Panc1 (cell line): ENCODE data around the gene ORC3. TPM values are rescaled to one million over a fixed set of nuclear protein-coding genes. Genes with fewer than 3 reads are reported as not detected.
A peak's percentile ranks its signal among the peaks of the same experiment; 100 is the strongest.

Experiments used
- ATAC-seq: fragments of 200-7000 bp; cut with Tn5 transposase; 2 replicates; pipeline ENCODE4 v1.9.1; 2020; ENCODE audit warnings: mild to moderate bottlenecking, moderate library complexity
- Bru-seq: library from RNA; stranded (reverse); fragments of 400-500 nt; gene quantifications from one replicate; lab custom pipeline; 2021; lab: Mats Ljungman, UMichigan
- BruChase-seq, 2 experiments: library from RNA; stranded (reverse); fragments of 400-500 nt; gene quantifications; one replicate each; lab custom pipeline; 2021; lab: Mats Ljungman, UMichigan
- BruUV-seq: library from RNA; stranded (reverse); fragments of 400-500 nt; replicated peaks from 2 replicates; lab custom pipeline; 2021; lab: Mats Ljungman, UMichigan
- CTCF ChIA-PET: fragments of 300-600 bp; sonication (Branson Sonifier 250); formaldehyde crosslinking; loops from one replicate; lab custom pipeline; 2022; ENCODE audit warnings: antibody characterized with exemption; lab: Charles Lee
- POLR2A ChIA-PET: fragments of 300-600 bp; sonication (Branson Sonifier 250); formaldehyde crosslinking; loops from one replicate; lab custom pipeline; 2022; ENCODE audit warnings: antibody characterized with exemption; lab: Charles Lee
- DNase-seq: peaks from one replicate; pipeline ENCODE4 v3.0.0-alpha.2; 2010; ENCODE audit warnings: low read depth, low spot score
- H3K27ac ChIP-seq: 2 replicates; pipeline ENCODE4 v1.5.1; 2011; ENCODE audit warnings: mild to moderate bottlenecking, low read length, inconsistent platforms
- H3K27me3 ChIP-seq: fragments of 200-500 bp; sonication (Bioruptor generic); 2 replicates; pipeline ENCODE4 v1.6.0; 2014; ENCODE audit warnings: low read length, inconsistent platforms; ENCODE audit not compliant: control insufficient read depth, insufficient read depth
- H3K36me3 ChIP-seq: fragments of 200-500 bp; sonication (Bioruptor generic); 2 replicates; pipeline ENCODE4 v1.5.1; 2014; ENCODE audit warnings: inconsistent platforms, mild to moderate bottlenecking, low read length, moderate library complexity; ENCODE audit not compliant: control insufficient read depth, insufficient read depth
- H3K4me1 ChIP-seq: 2 replicates; pipeline ENCODE4 v1.5.1; 2011; ENCODE audit warnings: inconsistent platforms, mild to moderate bottlenecking, low read length, moderate library complexity; ENCODE audit not compliant: control insufficient read depth, insufficient read depth
- H3K4me3 ChIP-seq, 2 experiments: 2 replicates each; pipeline ENCODE4 v1.5.1; 2011 to 2012; ENCODE audit warnings: low read depth in 2 of 2, low read length in 2 of 2, mild to moderate bottlenecking in 2 of 2, inconsistent platforms in 1 of 2, moderate library complexity in 1 of 2
- H3K9me3 ChIP-seq: fragments of 200-500 bp; sonication (Bioruptor generic); 2 replicates; pipeline ENCODE4 v1.5.1; 2014; ENCODE audit warnings: low read depth, mild to moderate bottlenecking, inconsistent platforms, low read length, moderate library complexity; ENCODE audit not compliant: control insufficient read depth, insufficient read depth
- POLR2AphosphoS5 ChIP-seq: IDR thresholded peaks from 2 replicates; pipeline ENCODE4 v1.6.1; 2012; ENCODE audit warnings: mild to moderate bottlenecking, low read depth, low read length, moderate library complexity
- SIN3A ChIP-seq: IDR thresholded peaks from 2 replicates; pipeline ENCODE4 v1.6.1; 2012; ENCODE audit warnings: low read depth, mild to moderate bottlenecking, low read length, moderate library complexity, borderline replicate concordance; ENCODE audit not compliant: insufficient read depth
- TCF7L2 ChIP-seq: IDR thresholded peaks from 2 replicates; pipeline ENCODE4 v1.6.1; 2011; ENCODE audit warnings: mild to moderate bottlenecking, low read depth, low read length, inconsistent platforms
- in situ Hi-C: cut with HindIII; loops from 2 replicates; pipeline ENCODE4 v1.10.0; 2016; ENCODE audit warnings: low sequenced_read_pairs, low pct_unique_long_range_greater_than_20kb
- intact Hi-C: fragments of 100-400 bp; cut with micrococcal nuclease; formaldehyde crosslinking; loops from one replicate; pipeline ENCODE4 v1.10.0; 2022; ENCODE audit not compliant: unreplicated experiment
- long read RNA-seq: library from polyadenylated mRNA; unstranded; transcript quantifications from one replicate; pipeline ENCODE4 v2.0.0, GENCODE V29; 2021; ENCODE audit not compliant: unreplicated experiment
- polyA plus RNA-seq: library from polyadenylated mRNA; unstranded; fragments of >200 nt; gene quantifications from one replicate; pipeline ENCODE4 v1.2.1, GENCODE V29; 2012; ENCODE audit warnings: missing spikeins; ENCODE audit not compliant: insufficient read length
- total RNA-seq: library from RNA; stranded (reverse); gene quantifications from one replicate; pipeline ENCODE4 v1.2.1, GENCODE V29; 2021; ENCODE audit not compliant: unreplicated experiment
- TF ChIP-seq, protein P1 (sequence below): fragments of 450-650 bp; IDR thresholded peaks from 2 replicates; pipeline ENCODE4 v1.5.1; 2017; ENCODE audit warnings: mild to moderate bottlenecking
- TF ChIP-seq, protein P2 (sequence below), 2 experiments: IDR thresholded peaks; 2 replicates each; pipeline ENCODE4 v1.6.1; 2011 to 2012; ENCODE audit warnings: low read depth in 2 of 2, control low read depth in 1 of 2, low read length in 1 of 2, mild to moderate bottlenecking in 1 of 2, moderate library complexity in 1 of 2; ENCODE audit not compliant: insufficient read depth in 1 of 2

ORC3 gene
- total RNA-seq (36.9 TPM), Bru-seq, nascent RNA (percentile 80 among the genes with signal in this experiment), BruChase-seq, experiment 1, labeled RNA remaining after a 2-hour chase (percentile 72 among the genes with signal in this experiment), BruChase-seq, experiment 2, labeled RNA remaining after a 6-hour chase (percentile 73 among the genes with signal in this experiment)
- polyA plus RNA-seq, result 19.1 TPM
- long read RNA-seq, transcript ORC3-201 (20 exons, 2,501 nt), result minor isoform, 29 of 100 reads
- long read RNA-seq, transcript ORC3-202 (20 exons, 2,512 nt), result major isoform, 32 of 100 reads
- long read RNA-seq, partial matches to known transcripts, result 13 of 100 reads
- long read RNA-seq, other reads (novel, unspliced or antisense), result 25 of 100 reads

DNA sequence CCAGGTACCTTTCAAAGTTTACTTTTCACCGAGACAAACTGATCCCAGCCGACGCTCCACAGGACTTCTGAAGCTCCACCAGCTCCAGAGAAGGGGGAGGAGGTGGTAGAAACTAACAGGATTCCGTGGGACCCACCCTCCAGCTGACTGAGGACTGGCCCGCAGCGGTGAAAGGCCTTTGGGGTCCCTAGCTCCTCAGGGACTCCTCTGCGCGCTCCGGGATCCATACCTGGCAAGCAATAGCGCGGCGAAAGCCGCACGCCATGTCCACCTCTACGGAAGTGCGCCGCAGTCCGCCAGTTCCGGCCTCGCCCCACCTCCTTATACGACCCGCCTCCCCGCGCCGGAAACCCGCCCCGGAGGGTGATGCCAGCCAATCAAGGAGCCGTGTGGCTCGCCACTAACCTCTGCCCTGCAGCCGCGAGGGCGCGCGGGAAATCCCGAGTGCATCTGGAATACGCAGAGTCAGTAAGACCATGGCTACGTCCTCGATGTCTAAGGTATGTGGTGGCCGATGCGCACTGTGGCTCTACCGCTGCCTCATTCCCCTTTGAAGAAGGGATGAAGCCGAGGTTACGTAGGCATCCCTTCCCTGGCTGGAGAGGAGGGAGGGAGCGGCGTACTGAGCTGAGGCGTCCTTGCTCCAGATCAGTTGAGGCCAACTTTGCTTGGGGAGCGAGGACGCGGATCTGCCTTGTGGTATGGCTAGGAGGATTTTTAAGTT, at the start of gene ORC3, which contains the start of gene RARS2:
Gene ORC3, plus strand, starts transcription at position 443 of the 724 bp plus-strand sequence. Its CDS starts 34 bp downstream, at position 477.
Gene RARS2, minus strand, starts transcription at position 295 of the 724 bp plus-strand sequence. Its CDS starts 30 bp downstream, at position 265.
- Histone ChIP-seq H3K9me3 (no peaks in the 10 kb centered on the region), H3K4me3 (peak within 1 kb of the TSS; percentile 95 to 100), H3K27me3 (no peaks in the 10 kb centered on the region), H3K27ac (peak within 1 kb of the TSS; percentile 98), H3K36me3 (peaks cover 14% of the 10 kb centered on the region), H3K4me1 (peaks cover 4% of the 10 kb centered on the region; the same call in 1 of the 2 replicates)
- intact Hi-C loops, result no loop called here
- BruUV-seq, result no TSS peak
- in situ Hi-C loops, result no loop called here
- CTCF ChIA-PET, result no interaction called here
- TF ChIP-seq, protein P1, sequence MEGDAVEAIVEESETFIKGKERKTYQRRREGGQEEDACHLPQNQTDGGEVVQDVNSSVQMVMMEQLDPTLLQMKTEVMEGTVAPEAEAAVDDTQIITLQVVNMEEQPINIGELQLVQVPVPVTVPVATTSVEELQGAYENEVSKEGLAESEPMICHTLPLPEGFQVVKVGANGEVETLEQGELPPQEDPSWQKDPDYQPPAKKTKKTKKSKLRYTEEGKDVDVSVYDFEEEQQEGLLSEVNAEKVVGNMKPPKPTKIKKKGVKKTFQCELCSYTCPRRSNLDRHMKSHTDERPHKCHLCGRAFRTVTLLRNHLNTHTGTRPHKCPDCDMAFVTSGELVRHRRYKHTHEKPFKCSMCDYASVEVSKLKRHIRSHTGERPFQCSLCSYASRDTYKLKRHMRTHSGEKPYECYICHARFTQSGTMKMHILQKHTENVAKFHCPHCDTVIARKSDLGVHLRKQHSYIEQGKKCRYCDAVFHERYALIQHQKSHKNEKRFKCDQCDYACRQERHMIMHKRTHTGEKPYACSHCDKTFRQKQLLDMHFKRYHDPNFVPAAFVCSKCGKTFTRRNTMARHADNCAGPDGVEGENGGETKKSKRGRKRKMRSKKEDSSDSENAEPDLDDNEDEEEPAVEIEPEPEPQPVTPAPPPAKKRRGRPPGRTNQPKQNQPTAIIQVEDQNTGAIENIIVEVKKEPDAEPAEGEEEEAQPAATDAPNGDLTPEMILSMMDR, result no peak
- TF ChIP-seq SIN3A (peak; percentile 98), TCF7L2 (no peak), POLR2AphosphoS5 (peak; percentile 89)
- TF ChIP-seq, protein P2, sequence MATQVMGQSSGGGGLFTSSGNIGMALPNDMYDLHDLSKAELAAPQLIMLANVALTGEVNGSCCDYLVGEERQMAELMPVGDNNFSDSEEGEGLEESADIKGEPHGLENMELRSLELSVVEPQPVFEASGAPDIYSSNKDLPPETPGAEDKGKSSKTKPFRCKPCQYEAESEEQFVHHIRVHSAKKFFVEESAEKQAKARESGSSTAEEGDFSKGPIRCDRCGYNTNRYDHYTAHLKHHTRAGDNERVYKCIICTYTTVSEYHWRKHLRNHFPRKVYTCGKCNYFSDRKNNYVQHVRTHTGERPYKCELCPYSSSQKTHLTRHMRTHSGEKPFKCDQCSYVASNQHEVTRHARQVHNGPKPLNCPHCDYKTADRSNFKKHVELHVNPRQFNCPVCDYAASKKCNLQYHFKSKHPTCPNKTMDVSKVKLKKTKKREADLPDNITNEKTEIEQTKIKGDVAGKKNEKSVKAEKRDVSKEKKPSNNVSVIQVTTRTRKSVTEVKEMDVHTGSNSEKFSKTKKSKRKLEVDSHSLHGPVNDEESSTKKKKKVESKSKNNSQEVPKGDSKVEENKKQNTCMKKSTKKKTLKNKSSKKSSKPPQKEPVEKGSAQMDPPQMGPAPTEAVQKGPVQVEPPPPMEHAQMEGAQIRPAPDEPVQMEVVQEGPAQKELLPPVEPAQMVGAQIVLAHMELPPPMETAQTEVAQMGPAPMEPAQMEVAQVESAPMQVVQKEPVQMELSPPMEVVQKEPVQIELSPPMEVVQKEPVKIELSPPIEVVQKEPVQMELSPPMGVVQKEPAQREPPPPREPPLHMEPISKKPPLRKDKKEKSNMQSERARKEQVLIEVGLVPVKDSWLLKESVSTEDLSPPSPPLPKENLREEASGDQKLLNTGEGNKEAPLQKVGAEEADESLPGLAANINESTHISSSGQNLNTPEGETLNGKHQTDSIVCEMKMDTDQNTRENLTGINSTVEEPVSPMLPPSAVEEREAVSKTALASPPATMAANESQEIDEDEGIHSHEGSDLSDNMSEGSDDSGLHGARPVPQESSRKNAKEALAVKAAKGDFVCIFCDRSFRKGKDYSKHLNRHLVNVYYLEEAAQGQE (IDR thresholded peaks at IDR 0.05; ENCODE audit: insufficient read depth in 1 of 2, low read depth in 2 of 2, low read length in 1 of 2), result peak in 1 of 2 experiments; percentile 22; a peak in 1 of 4 replicates
- DNase-seq, result peak; percentile 72
- POLR2A ChIA-PET, result interaction anchor here (0.6 to 0.7 kb wide), 3 partner anchors 27 to 433 kb away, joined by 3 to 5 read pairs (median 4); no protein-coding TSS in a partner anchor
- ATAC-seq, result peak; percentile 100

DNA sequence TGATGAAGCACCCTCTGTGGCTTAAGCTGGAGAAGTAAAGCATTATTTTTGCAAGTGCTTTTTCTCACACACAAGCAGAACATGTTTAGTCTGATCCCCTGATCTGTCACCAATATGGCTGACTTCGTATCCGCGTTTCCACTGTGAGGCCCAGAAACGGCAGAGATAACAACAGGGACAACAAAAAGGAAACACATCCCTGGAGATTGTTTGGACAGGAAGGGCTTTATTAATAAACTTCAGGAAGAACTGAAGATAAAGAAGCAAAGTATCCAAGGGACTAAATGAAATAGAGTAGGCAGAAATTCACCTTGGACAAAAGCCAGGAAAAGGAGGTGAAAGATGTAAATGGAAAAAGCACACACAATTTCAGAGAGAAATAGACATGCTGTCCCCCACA, 49.4 kb upstream of the ORC3 start:
- DNase-seq, result no peak
- no peak for ATAC-seq
- no peaks in the 10 kb centered on the region for H3K4me1 ChIP-seq
- ChIA-PET CTCF (no interaction called here), POLR2A (interaction anchor here (0.7 kb wide), 2 partner anchors 10 to 391 kb away, joined by 3 to 10 read pairs; no protein-coding TSS in a partner anchor)
- BruUV-seq, result no TSS peak
- intact Hi-C loops (no loop called here), in situ Hi-C loops (no loop called here)
- no peaks in the 10 kb centered on the region for H3K9me3 ChIP-seq
- no peak overlapping the region for H3K4me3 ChIP-seq
- no peaks in the 10 kb centered on the region for H3K27me3 ChIP-seq
- peaks cover 5% of the 10 kb centered on the region for H3K36me3 ChIP-seq
- H3K27ac ChIP-seq, result no peak overlapping the region
- TF ChIP-seq POLR2AphosphoS5 (no peak), SIN3A (no peak), TCF7L2 (no peak)
- TF ChIP-seq, protein P2 (IDR thresholded peaks at IDR 0.05; ENCODE audit: insufficient read depth in 1 of 2, low read depth in 2 of 2, low read length in 1 of 2), result no peak
- TF ChIP-seq, protein P1, result no peak
